ENCODE measurements around the gene KTI12. TPM values are rescaled to one million over a fixed set of nuclear protein-coding genes. Genes with fewer than 3 reads are reported as not detected.
"Not testable (repeated sequence)": the region's sequence is repeated elsewhere in the genome, so short reads cannot be mapped to it uniquely, and the experiment has no call there.

KTI12 gene
- total RNA-seq, 6 experiments from 2014 or later, result 12.5 to 16.0 (median 14.3) TPM

DNA sequence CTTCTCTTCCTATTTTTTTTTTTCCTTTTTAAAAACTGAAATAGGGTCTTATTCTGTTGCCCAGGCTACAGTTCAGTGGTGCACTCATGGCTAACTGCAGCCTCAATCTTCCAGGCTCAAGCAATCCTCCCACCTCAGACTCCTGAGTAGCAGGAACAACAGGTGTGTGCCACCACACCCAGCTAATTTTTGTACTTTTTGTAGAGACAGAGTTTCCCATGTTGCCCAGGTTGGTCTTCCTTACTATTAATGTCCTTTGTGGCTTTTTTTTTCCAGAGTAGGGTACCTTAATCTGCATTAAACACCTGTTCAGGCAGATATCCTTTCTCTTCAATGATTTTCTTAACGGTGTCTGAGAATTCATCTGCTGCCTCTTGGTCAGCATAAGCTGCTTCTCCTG lies 4.3 kb upstream of the KTI12 start:
- H3K4me3 Mint-ChIP-seq, result no peak overlapping the region
- TF ChIP-seq, protein P1, sequence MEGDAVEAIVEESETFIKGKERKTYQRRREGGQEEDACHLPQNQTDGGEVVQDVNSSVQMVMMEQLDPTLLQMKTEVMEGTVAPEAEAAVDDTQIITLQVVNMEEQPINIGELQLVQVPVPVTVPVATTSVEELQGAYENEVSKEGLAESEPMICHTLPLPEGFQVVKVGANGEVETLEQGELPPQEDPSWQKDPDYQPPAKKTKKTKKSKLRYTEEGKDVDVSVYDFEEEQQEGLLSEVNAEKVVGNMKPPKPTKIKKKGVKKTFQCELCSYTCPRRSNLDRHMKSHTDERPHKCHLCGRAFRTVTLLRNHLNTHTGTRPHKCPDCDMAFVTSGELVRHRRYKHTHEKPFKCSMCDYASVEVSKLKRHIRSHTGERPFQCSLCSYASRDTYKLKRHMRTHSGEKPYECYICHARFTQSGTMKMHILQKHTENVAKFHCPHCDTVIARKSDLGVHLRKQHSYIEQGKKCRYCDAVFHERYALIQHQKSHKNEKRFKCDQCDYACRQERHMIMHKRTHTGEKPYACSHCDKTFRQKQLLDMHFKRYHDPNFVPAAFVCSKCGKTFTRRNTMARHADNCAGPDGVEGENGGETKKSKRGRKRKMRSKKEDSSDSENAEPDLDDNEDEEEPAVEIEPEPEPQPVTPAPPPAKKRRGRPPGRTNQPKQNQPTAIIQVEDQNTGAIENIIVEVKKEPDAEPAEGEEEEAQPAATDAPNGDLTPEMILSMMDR (IDR thresholded peaks at IDR 0.05), result no peak

DNA sequence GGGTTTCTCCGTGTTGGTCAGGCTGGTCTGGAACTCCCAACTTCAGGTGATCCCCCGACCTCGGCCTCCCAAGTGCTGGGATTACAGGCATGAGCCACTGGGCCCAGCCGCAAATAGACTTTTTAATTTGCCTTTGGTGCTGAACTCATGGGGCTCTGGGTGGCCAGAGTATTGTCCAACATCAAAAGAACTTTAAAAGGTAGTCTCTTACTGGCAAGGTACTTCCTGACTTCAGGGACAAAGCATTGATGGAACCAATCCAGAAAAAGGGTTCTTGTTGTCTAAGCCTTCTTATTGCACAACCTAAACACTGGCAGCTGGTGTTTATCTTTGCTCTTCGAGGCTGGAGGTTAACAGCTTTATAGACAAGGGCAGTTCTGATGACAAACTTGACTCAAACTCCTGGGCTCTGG lies 3.8 kb upstream of the KTI12 start:
- H3K9me3 Mint-ChIP-seq, result no peaks in the 10 kb centered on the region
- H3K36me3 Mint-ChIP-seq (ENCODE audit: low read depth), result peaks cover 4% of the 10 kb centered on the region
- H3K4me3 Mint-ChIP-seq, result no peak overlapping the region
- peaks cover 3% of the 10 kb centered on the region for H3K27me3 Mint-ChIP-seq (ENCODE audit: insufficient read depth)
- H3K4me1 Mint-ChIP-seq (ENCODE audit: low read depth), result peaks cover 15% of the 10 kb centered on the region
- no peak overlapping the region for H3K27ac Mint-ChIP-seq
- TF ChIP-seq, protein P1 (IDR thresholded peaks at IDR 0.05), result no peak
- no peak for DNase-seq

More for the DNA sequence above, 4.3 kb upstream of the KTI12 start:
- H3K9me3 Mint-ChIP-seq, result no peaks in the 10 kb centered on the region
- H3K36me3 Mint-ChIP-seq (ENCODE audit: low read depth), result no peaks in the 10 kb centered on the region; the same call in 1 of the 2 replicates
- H3K27ac Mint-ChIP-seq, result no peak overlapping the region
- no peaks in the 10 kb centered on the region; the same call in none of the 2 replicates for H3K27me3 Mint-ChIP-seq (ENCODE audit: insufficient read depth)
- DNase-seq, result no peak
- H3K4me1 Mint-ChIP-seq (ENCODE audit: low read depth), result peaks cover 14% of the 10 kb centered on the region

DNA sequence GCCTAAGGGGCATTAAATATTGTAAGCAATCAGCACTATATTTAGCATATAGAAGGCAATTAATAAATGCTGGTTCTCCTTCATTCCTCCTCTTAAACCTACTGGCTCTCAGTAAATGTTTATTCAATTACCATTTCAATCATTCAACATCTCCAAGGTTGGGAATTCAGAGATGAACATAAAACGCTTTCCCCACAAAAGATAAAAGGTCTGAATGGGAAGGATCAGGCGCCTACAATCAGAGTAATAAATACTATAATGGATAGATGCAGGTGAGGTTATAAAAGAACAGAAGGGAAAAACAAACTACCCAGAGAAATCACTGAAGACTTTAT lies 407 bp upstream of the KTI12 start:
- Mint-ChIP-seq H3K27ac (peak overlapping the region; percentile 97), H3K4me1 (ENCODE audit: low read depth) (peaks cover 44% of the 10 kb centered on the region), H3K4me3 (peak overlapping the region; percentile 94), H3K9me3 (no peaks in the 10 kb centered on the region), H3K36me3 (ENCODE audit: low read depth) (peaks cover 27% of the 10 kb centered on the region), H3K27me3 (ENCODE audit: insufficient read depth) (peaks cover 3% of the 10 kb centered on the region; the same call in 1 of the 2 replicates)
- DNase-seq, result no peak
- TF ChIP-seq, protein P1 (IDR thresholded peaks at IDR 0.05), result no peak

DNA sequence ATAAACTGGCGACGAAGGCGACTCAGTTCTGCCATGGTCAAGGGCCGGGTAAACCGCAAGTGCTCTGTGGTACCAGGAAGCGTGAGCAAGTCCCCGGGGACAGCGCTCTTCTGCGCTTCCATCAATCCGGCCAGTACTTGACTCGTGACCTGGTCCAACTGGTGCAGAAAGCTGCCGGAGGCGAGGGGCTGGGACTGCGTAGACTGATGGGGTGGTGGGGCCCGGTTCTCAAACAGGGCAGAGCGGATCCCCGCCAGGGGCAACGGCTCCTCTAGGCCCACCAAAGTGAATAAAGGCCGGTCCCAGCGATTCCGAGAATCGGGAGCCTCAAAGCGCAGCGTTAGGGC lies 852 bp downstream of the KTI12 start:
- H3K27ac Mint-ChIP-seq, result peak overlapping the region; percentile 97

DNA sequence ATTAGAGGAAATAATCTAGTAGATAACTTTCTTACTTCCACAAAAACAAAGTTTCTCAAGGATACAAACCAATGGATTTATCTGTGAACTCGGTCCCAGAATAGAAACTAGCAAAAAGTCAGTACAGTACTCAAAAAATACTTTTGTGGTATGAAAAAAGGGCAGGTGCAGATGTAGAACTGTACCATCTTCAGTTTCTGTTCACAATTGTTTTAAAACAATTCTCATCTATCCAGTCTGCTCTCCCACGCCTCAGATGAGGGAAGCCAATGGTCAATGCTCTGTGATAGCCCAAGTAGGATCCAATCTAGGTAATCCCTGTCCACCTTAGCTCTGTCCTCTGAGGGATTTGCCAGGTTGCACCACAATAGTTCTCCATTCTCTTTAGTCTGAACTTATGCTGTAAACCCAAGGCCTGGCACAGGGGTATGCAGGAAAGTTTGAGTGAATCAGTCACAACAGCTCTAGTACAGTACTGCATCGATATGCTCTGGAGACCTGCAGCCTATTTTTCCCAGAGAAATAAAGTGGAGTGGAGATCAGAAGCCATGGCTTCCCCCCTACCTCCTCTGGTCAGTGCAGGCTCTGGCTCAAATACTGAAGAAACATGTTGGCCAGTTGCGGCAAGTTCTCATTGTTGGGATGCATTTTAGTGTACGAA lies 1.4 kb downstream of the KTI12 start:
- Mint-ChIP-seq H3K4me1 (ENCODE audit: low read depth) (peaks cover 37% of the 10 kb centered on the region), H3K9me3 (no peaks in the 10 kb centered on the region), H3K36me3 (ENCODE audit: low read depth) (peaks cover 28% of the 10 kb centered on the region), H3K4me3 (peak overlapping the region; percentile 94), H3K27ac (peak overlapping the region; percentile 97), H3K27me3 (ENCODE audit: insufficient read depth) (peaks cover 3% of the 10 kb centered on the region; the same call in 1 of the 2 replicates)
- no peak for DNase-seq
- TF ChIP-seq, protein P1 (IDR thresholded peaks at IDR 0.05), result no peak

More for the DNA sequence above, 852 bp downstream of the KTI12 start:
- DNase-seq, result peak; percentile 49
- Mint-ChIP-seq H3K4me3 (peak overlapping the region; percentile 94), H3K36me3 (ENCODE audit: low read depth) (peaks cover 27% of the 10 kb centered on the region), H3K4me1 (ENCODE audit: low read depth) (peaks cover 40% of the 10 kb centered on the region), H3K27me3 (ENCODE audit: insufficient read depth) (peaks cover 3% of the 10 kb centered on the region; the same call in 1 of the 2 replicates), H3K9me3 (no peaks in the 10 kb centered on the region)
- TF ChIP-seq, protein P1 (IDR thresholded peaks at IDR 0.05), result no peak

DNA sequence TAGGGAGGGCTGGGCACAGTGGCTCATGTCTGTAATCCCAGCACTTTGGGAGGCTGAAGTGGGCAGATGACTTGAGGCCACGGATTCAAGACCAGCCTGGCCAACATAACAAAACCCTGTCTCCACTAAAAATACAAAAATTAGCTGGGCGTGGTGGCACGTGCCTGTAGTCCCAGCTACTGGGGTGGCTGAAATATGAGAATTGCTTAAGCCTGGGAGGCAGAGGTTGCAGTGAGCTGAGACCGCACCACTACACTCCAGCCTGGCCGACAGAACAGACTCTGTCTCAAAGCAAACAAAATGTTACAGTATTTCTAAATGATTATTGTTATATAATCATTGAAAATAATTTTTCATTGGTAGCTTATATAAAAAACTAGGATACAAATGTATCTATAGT lies 4.8 kb downstream of the KTI12 start:
- Mint-ChIP-seq H3K36me3 (ENCODE audit: low read depth) (peaks cover 40% of the 10 kb centered on the region), H3K4me1 (ENCODE audit: low read depth) (peaks cover 32% of the 10 kb centered on the region)
- H3K9me3 Mint-ChIP-seq; H3K4me3 Mint-ChIP-seq; DNase-seq; H3K27ac Mint-ChIP-seq; H3K27me3 Mint-ChIP-seq (ENCODE audit: insufficient read depth): not testable (repeated sequence)
